Sigmoid colon (tissue), 7 donors: ENCODE results near the gene NPW. TPM values are rescaled to one million over a fixed set of nuclear protein-coding genes. Genes with fewer than 3 reads are reported as not detected.

Experiments used
- DNase-seq: peaks from one replicate; pipeline ENCODE4 v3.0.0-alpha.2; 2019
- H3K27ac ChIP-seq, 4 donors: fragments of 200-600 bp; sonication (generic); one replicate each; pipeline ENCODE4 v1.5.1; 2016 to 2019; ENCODE audit warnings: mild to moderate bottlenecking in 1 of 4
- H3K27me3 ChIP-seq, 3 donors: fragments of 200-600 bp; sonication (generic); one replicate each; pipeline ENCODE4 v1.5.1; 2019; ENCODE audit warnings: mild to moderate bottlenecking in 1 of 3
- H3K36me3 ChIP-seq, 4 donors: fragments of 200-600 bp; sonication (generic); one replicate each; pipeline ENCODE4 v1.5.1; 2016 to 2019
- H3K4me1 ChIP-seq, 4 donors: fragments of 200-600 bp; sonication (generic); one replicate each; pipeline ENCODE4 v1.5.1; 2017 to 2019
- H3K4me3 ChIP-seq, 4 donors: fragments of 200-600 bp; sonication (generic); one replicate each; pipeline ENCODE4 v1.5.1; 2017 to 2019; ENCODE audit warnings: mild to moderate bottlenecking in 2 of 4, moderate library complexity in 1 of 4
- H3K9me3 ChIP-seq, 4 donors: fragments of 200-600 bp in 3 of 4; sonication (generic) in 3 of 4; one replicate each; pipeline versions ENCODE4 v1.5.1 to v1.6.1; 2013 to 2019
- CTCF ChIP-seq, 4 experiments: fragments of 450-650 bp in 3 of 4; fragments of 200-600 bp in 1 of 4; IDR thresholded peaks; one replicate each; pipeline ENCODE4 v1.5.1; 2016 to 2019; ENCODE audit warnings: antibody characterized with exemption in 4 of 4, mild to moderate bottlenecking in 3 of 4, moderate library complexity in 2 of 4
- EP300 ChIP-seq, 4 donors: sonication (generic); formaldehyde crosslinking; IDR thresholded peaks; one replicate each; pipeline ENCODE4 v1.6.1; 2017; ENCODE audit warnings: antibody characterized with exemption in 4 of 4
- POLR2A ChIP-seq, 2 donors: fragments of 450-650 bp; IDR thresholded peaks; one replicate each; pipeline ENCODE4 v1.6.1; 2016; ENCODE audit warnings: antibody characterized with exemption in 2 of 2, mild to moderate bottlenecking in 2 of 2, moderate library complexity in 2 of 2
- POLR2AphosphoS5 ChIP-seq, 4 donors: sonication (generic); formaldehyde crosslinking; IDR thresholded peaks; one replicate each; pipeline ENCODE4 v1.6.1; 2017; ENCODE audit warnings: antibody characterized with exemption in 4 of 4
- WGBS, 2 donors: extraction: QIAGEN DNeasy Blood & Tissue Kit; methylation state at CpG; one replicate each; pipeline ENCODE4 v1.1.7; 2013; 5-methylcytosine and 5-hydroxymethylcytosine counted together
- intact Hi-C: fragments of 100-400 bp; cut with DNase I; formaldehyde crosslinking; loops from one replicate; pipeline ENCODE4 v1.15.1; 2023
- polyA plus RNA-seq, 3 donors: library from polyadenylated mRNA; stranded (reverse); fragments of 200-250 nt; gene quantifications; one replicate each; pipeline ENCODE4 v1.2.3, GENCODE V29; 2013
- total RNA-seq, 4 donors: library from RNA; depleted of rRNA; stranded (reverse); fragments of >200 nt; gene quantifications; one replicate each; pipeline ENCODE4 v1.1.0, GENCODE V29; 2016
- donor health status: healthy with polysubstance abuse.
- donor health status: Bipolar disorder and iron deficiency.
- donor health status: healthy.

The NPW gene
- total and polyA plus RNA-seq, 7 donors: 0.71 TPM; not detected in 6

GRCh38 chr16:2024032-2024420 is 4.4 kb downstream of the NPW start:
- Histone ChIP-seq H3K27ac (peak overlapping the region; percentile 64 to 78 (median 71)), H3K27me3 (peaks cover 23 to 29% (median 28%) of the 10 kb centered on the region in 3 donors), H3K4me3 (no peak overlapping the region), H3K36me3 (no peaks in the 10 kb centered on the region), H3K9me3 (no peaks in the 10 kb centered on the region), H3K4me1 (peaks cover 4 to 64% (median 53%) of the 10 kb centered on the region in 4 donors)
- TF ChIP-seq EP300 (IDR thresholded peaks at IDR 0.05): no peak
- TF ChIP-seq POLR2A (IDR thresholded peaks at IDR 0.05): no peak
- TF ChIP-seq CTCF (IDR thresholded peaks at IDR 0.05): no peak
- no peak for TF ChIP-seq POLR2AphosphoS5 (IDR thresholded peaks at IDR 0.05)
- 87 to 90% methylated on average over 12 of the region's 12 CpGs for WGBS, 2 donors
- no peak for DNase-seq
- intact Hi-C loops: loop anchor here (5.0 kb wide), 1 partner anchor 228 kb away; the partner anchor contains the start of gene ECI1

DNA sequence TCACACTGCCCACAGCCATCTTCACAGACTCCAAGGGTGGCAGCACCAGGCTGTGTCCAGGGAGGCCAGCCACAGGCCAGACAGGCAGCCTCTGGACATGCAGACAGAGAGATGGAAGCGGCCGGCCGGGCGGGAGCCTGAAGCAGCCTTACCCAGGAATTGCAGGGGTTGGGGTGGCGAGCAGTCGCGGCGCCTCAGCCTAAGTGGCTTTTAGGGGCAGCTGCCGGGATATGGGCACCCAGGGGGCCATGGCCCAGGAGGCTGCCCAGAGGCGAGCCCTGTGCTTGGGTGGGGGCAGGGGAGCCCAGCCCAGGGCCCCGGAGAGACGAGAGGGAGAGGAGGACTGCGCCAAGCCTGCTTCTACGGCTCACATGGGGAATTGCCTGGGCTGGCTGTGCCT is 5.7 kb downstream of the NPW start:
- no peak for DNase-seq
- Histone ChIP-seq H3K9me3 (no peaks in the 10 kb centered on the region), H3K27ac (no peak overlapping the region), H3K36me3 (peaks cover 0 to 7% (median 0%) of the 10 kb centered on the region in 4 donors), H3K4me1 (peaks cover 4 to 55% (median 45%) of the 10 kb centered on the region in 4 donors), H3K4me3 (no peak overlapping the region), H3K27me3 (peaks cover 10 to 17% (median 16%) of the 10 kb centered on the region in 3 donors)
- TF ChIP-seq POLR2AphosphoS5 (IDR thresholded peaks at IDR 0.05): no peak
- TF ChIP-seq POLR2A (IDR thresholded peaks at IDR 0.05): no peak
- TF ChIP-seq EP300 (IDR thresholded peaks at IDR 0.05): no peak
- TF ChIP-seq CTCF (IDR thresholded peaks at IDR 0.05): no peak
- intact Hi-C loops: no loop called here
- 92 to 94% methylated on average over 14 of the region's 14 CpGs for WGBS, 2 donors

DNA sequence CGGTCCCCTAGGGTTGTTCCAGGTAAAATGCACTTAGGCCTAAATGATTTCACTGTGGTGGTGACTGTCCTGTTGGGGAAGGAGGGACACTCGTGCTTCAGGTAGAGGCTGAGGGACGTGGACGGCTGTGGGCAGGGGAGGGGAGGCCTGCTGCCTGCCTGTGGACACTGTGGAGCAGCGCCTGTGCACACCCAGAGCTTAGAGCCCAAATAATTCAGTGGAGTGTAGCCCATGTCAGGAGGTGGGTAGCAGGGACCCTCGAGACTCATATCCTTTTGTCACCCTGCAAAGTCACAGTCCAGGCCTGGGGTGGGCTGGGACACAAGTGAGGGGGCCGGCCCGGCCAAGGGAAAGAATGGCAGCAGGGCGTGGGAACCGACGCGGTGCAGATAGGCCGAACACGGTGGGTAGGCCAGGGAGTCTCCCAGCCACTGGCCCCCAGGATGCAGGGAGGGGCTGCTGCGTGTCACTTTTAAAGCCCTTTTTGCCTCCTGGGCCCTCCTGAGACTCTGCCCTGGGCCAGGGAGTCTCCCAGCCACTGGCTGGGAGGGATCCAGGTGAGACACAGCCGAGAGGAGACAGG is 6.4 kb downstream of the NPW start:
- DNase-seq: no peak
- peak overlapping the region; percentile 19 to 75 (median 68) for H3K4me3 ChIP-seq
- H3K9me3 ChIP-seq: no peaks in the 10 kb centered on the region
- H3K36me3 ChIP-seq: peaks cover 0 to 8% (median 0%) of the 10 kb centered on the region in 4 donors
- peaks cover 4 to 9% (median 9%) of the 10 kb centered on the region in 3 donors for H3K27me3 ChIP-seq
- H3K27ac ChIP-seq: peak overlapping the region; percentile 72 to 73 (median 72)
- 76 to 89% methylated on average over 16 of the region's 16 CpGs for WGBS, 2 donors
- intact Hi-C loops: loop anchor here (2.0 kb wide), 1 partner anchor 21 kb away; the partner anchor contains the start of genes NTHL1 and TSC2
- H3K4me1 ChIP-seq: peaks cover 4 to 49% (median 39%) of the 10 kb centered on the region in 4 donors
- TF ChIP-seq POLR2A (IDR thresholded peaks at IDR 0.05): no peak
- TF ChIP-seq POLR2AphosphoS5 (IDR thresholded peaks at IDR 0.05): no peak
- no peak for TF ChIP-seq CTCF (IDR thresholded peaks at IDR 0.05)
- TF ChIP-seq EP300 (IDR thresholded peaks at IDR 0.05): no peak

DNA sequence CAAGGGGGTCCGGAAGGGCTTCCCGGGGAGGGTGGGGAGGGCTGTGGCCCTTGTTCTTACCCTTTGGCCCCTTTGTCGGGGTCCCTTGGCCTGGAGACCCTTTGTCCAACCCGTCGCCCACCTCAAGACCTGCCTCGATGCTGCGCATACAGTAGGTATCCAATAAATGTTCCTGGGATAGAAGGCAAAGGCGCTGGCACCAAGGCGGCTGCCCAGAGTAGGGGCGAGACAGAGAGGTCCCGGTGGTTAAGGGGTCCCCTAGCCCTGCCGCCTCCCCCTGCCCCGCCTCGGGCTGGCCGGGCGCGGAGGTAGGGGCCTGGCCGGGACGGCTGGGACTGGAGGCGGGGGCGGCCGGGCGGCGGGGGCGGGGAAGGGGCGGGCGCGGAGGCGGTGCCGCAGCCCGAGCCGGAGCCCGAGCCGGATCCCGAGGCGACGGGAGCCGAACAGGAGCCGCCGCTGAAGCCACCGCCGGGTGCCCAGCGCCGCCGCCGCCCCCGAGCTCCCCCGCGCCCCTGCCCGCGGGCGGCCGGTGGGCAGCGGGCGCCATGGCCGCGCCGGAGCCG is 7.0 kb downstream of the NPW start, which contains the start of gene NHERF2:
NHERF2 (plus strand) TSS at position 442 of the 563 bp plus-strand sequence; CDS start at position 546, 104 bp downstream.
- 5 to 8% methylated on average over 59 of the region's 59 CpGs for WGBS, 2 donors
- intact Hi-C loops: loop anchor here (2.0 kb wide), 1 partner anchor 20 kb away; the partner anchor contains the start of genes NTHL1 and TSC2
- H3K4me1 ChIP-seq: peaks cover 4 to 49% (median 39%) of the 10 kb centered on the region in 4 donors
- no peak for DNase-seq
- peaks cover 1 to 4% (median 3%) of the 10 kb centered on the region in 3 donors for H3K27me3 ChIP-seq
- H3K27ac ChIP-seq: peak within 1 kb of the TSS; percentile 72 to 78 (median 73)
- H3K4me3 ChIP-seq: peak within 1 kb of the TSS; percentile 41 to 75 (median 68)
- no peaks in the 10 kb centered on the region for H3K9me3 ChIP-seq
- peaks cover 0 to 8% (median 0%) of the 10 kb centered on the region in 4 donors for H3K36me3 ChIP-seq
- no peak for TF ChIP-seq POLR2AphosphoS5 (IDR thresholded peaks at IDR 0.05)
- no peak for TF ChIP-seq EP300 (IDR thresholded peaks at IDR 0.05)
- TF ChIP-seq POLR2A (IDR thresholded peaks at IDR 0.05): no peak
- TF ChIP-seq CTCF (IDR thresholded peaks at IDR 0.05): no peak
